SK-N-SH treated with all-trans-retinoic acid at 6 μM for 48 hours (cell line): ENCODE data around the gene CHRM2.

Source experiments
- ISL1 ChIP-seq: fragments of 250-450 bp; sonication (Bioruptor Pico); IDR thresholded peaks from 2 replicates; pipeline ENCODE4 v2.1.2; 2022; ENCODE audit warnings: mild to moderate bottlenecking, moderate library complexity
- TF ChIP-seq, protein P1 (sequence below): fragments of 250-450 bp; sonication (Bioruptor Pico); IDR thresholded peaks from 2 replicates; pipeline ENCODE4 v1.5.1; 2021; ENCODE audit warnings: mild to moderate bottlenecking, moderate library complexity
- TF ChIP-seq, protein P2 (sequence below): fragments of 250-450 bp; sonication (Bioruptor Pico); IDR thresholded peaks from 2 replicates; pipeline ENCODE4 v1.8.0; 2021; ENCODE audit warnings: low read depth, mild to moderate bottlenecking, moderate library complexity, borderline replicate concordance

DNA sequence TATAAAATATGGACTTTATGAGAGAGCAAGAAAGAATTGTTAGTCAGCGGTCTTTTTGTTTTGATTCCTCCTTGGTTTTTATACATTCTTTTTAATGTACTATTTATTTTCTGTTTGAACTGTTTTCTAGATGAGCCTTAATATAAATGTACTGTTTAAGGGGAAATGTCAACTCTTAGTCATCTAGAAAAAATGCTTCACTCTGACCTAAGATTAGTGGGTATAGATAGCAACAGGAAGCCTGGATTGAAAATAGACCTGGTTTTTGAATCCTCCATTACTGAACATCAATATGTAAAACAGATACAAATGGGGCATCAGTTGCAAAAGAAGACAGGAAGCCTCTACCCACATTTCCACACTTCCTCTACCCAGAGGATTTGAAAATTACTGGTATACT lies 87.8 kb downstream of the CHRM2 start:
- TF ChIP-seq ISL1 = peak; percentile 66
- TF ChIP-seq, protein P1, sequence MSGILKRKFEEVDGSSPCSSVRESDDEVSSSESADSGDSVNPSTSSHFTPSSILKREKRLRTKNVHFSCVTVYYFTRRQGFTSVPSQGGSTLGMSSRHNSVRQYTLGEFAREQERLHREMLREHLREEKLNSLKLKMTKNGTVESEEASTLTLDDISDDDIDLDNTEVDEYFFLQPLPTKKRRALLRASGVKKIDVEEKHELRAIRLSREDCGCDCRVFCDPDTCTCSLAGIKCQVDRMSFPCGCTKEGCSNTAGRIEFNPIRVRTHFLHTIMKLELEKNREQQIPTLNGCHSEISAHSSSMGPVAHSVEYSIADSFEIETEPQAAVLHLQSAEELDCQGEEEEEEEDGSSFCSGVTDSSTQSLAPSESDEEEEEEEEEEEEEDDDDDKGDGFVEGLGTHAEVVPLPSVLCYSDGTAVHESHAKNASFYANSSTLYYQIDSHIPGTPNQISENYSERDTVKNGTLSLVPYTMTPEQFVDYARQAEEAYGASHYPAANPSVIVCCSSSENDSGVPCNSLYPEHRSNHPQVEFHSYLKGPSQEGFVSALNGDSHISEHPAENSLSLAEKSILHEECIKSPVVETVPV (CRISPR knock-in tag) = no peak
- TF ChIP-seq, protein P2, sequence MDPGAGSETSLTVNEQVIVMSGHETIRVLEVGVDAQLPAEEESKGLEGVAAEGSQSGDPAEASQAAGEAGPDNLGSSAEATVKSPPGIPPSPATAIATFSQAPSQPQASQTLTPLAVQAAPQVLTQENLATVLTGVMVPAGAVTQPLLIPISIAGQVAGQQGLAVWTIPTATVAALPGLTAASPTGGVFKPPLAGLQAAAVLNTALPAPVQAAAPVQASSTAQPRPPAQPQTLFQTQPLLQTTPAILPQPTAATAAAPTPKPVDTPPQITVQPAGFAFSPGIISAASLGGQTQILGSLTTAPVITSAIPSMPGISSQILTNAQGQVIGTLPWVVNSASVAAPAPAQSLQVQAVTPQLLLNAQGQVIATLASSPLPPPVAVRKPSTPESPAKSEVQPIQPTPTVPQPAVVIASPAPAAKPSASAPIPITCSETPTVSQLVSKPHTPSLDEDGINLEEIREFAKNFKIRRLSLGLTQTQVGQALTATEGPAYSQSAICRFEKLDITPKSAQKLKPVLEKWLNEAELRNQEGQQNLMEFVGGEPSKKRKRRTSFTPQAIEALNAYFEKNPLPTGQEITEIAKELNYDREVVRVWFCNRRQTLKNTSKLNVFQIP (CRISPR knock-in tag) = no peak
